Fibroblast of the aortic adventitia (primary cell): Measurements from ENCODE around the gene EXOC1L. TPM values are rescaled to one million over a fixed set of nuclear protein-coding genes. Genes with fewer than 3 reads are reported as not detected.
A peak's percentile ranks its signal among the peaks of the same experiment; 100 is the strongest.

Source experiments
- DNase-seq: peaks from one replicate; pipeline ENCODE4 v3.0.0-alpha.2; 2010; ENCODE audit warnings: low read depth
- H3K4me3 ChIP-seq: 2 replicates; pipeline ENCODE4 v1.5.1; 2011; ENCODE audit warnings: low read depth, mild to moderate bottlenecking, control low read depth, low read length, moderate library complexity
- CTCF ChIP-seq: IDR thresholded peaks from 2 replicates; pipeline ENCODE4 v1.5.1; 2011; ENCODE audit warnings: mild to moderate bottlenecking, low read length, control low read depth, inconsistent platforms; ENCODE audit not compliant: insufficient read depth
- total RNA-seq: library from RNA; depleted of rRNA; stranded (reverse); fragments of >200 nt; gene quantifications from 2 replicates; pipeline ENCODE4 v1.2.3, GENCODE V29; 2012; ENCODE audit warnings: low replicate concordance

EXOC1L gene
- total RNA-seq, 1 donor = not detected

GRCh38 chr4:55864577-55865223 is 45.1 kb downstream of the EXOC1L start:
- DNase-seq = no peak
- TF ChIP-seq CTCF = no peak
- H3K4me3 ChIP-seq = no peak overlapping the region

GRCh38 chr4:55865228-55865806 is 45.7 kb downstream of the EXOC1L start:
- TF ChIP-seq CTCF = no peak
- DNase-seq = peak; percentile 64
- peak overlapping the region; percentile 4 for H3K4me3 ChIP-seq

GRCh38 chr4:55866290-55866907 is 46.8 kb downstream of the EXOC1L start:
- peak; percentile 95 for DNase-seq
- H3K4me3 ChIP-seq = peak overlapping the region; percentile 6
- no peak for TF ChIP-seq CTCF

- no peak overlapping the region for H3K4me3 ChIP-seq
- DNase-seq = peak; percentile 70
- peak; percentile 83 for TF ChIP-seq CTCF
Observed at GRCh38 chr4:55866973-55867574, 47.5 kb downstream of the EXOC1L start.

GRCh38 chr4:55868581-55869090 is 49.0 kb downstream of the EXOC1L start:
- no peak for TF ChIP-seq CTCF
- DNase-seq = no peak
- H3K4me3 ChIP-seq = no peak overlapping the region

GRCh38 chr4:55871299-55871800 is 51.8 kb downstream of the EXOC1L start:
- no peak for TF ChIP-seq CTCF
- H3K4me3 ChIP-seq = no peak overlapping the region
- DNase-seq = no peak
